Vagina (tissue), 2 donors: ENCODE data around the gene PCDHB14.
"Not testable (repeated sequence)": the region's sequence is repeated elsewhere in the genome, so short reads cannot be mapped to it uniquely, and the experiment has no call there.

Source experiments
- CTCF ChIP-seq, 3 experiments: fragments of 450-650 bp in 2 of 3; fragments of 200-600 bp in 1 of 3; sonication (generic) in 1 of 3; IDR thresholded peaks; one replicate each; pipeline ENCODE4 v1.5.1; 2017 to 2019; ENCODE audit warnings: antibody characterized with exemption in 3 of 3, mild to moderate bottlenecking in 2 of 3, moderate library complexity in 2 of 3
- POLR2A ChIP-seq, 2 donors: fragments of 450-650 bp; IDR thresholded peaks; one replicate each; pipeline ENCODE4 v1.6.1; 2017; ENCODE audit warnings: antibody characterized with exemption in 2 of 2, mild to moderate bottlenecking in 2 of 2, moderate library complexity in 2 of 2

- not testable (repeated sequence) for TF ChIP-seq CTCF, POLR2A (IDR thresholded peaks at IDR 0.05)
Measured at GRCh38 chr5:141214583-141214982, 8.6 kb upstream of the PCDHB14 start.
